ENCODE measurements around the gene ARL3.

Gene ARL3

GRCh38 chr10:102627291-102627735 lies 86.9 kb downstream of the ARL3 start:
- no peaks in the 10 kb centered on the region for H3K36me3 ChIP-seq (ENCODE audit: control insufficient read depth, insufficient read depth, low read length)
- no peak for DNase-seq (ENCODE audit: extremely low read depth, insufficient read length)
- H3K4me3 ChIP-seq (replicated peaks; ENCODE audit: low read depth, low read length): no peak overlapping the region
- no peaks in the 10 kb centered on the region for H3K27me3 ChIP-seq (replicated peaks; ENCODE audit: control insufficient read depth, insufficient read depth, low read length)
- TF ChIP-seq CTCF (IDR thresholded peaks at IDR 0.05; ENCODE audit: insufficient read depth, low read length, poor library complexity, severe bottlenecking): no peak

DNA sequence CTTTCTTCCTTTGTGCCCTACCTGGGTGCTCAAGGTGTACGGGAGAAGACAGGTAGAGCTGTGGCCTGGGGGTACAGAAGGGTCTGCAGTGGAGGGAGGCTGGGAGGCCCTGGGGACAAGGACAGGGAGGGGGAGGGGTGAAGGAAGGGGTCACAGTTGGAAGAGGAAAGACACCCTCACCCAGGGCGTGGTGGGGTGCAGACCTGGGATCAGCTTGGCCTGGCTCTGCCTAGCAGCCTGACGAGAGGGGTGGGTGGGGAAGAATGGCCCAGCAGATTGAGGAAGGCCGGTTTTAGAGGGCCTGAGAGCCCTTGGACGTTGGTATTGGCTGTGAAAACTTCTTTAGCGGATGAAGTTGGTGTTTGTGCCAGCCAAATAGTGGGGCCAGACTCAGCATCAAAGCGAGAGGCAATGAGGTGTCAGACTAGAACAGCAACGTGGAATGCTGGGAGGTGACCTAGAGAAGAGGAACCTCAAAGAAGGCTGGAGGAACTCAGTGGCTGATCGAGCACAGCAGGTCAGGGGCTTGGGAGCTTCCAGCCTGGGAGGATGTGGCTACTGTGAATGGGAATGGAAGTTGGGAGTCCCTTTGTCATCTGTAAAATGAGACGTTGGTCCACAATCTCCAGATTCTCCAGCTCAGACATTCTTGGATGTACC lies 88.0 kb downstream of the ARL3 start:
- no peak overlapping the region for H3K4me3 ChIP-seq (replicated peaks; ENCODE audit: low read depth, low read length)

DNA sequence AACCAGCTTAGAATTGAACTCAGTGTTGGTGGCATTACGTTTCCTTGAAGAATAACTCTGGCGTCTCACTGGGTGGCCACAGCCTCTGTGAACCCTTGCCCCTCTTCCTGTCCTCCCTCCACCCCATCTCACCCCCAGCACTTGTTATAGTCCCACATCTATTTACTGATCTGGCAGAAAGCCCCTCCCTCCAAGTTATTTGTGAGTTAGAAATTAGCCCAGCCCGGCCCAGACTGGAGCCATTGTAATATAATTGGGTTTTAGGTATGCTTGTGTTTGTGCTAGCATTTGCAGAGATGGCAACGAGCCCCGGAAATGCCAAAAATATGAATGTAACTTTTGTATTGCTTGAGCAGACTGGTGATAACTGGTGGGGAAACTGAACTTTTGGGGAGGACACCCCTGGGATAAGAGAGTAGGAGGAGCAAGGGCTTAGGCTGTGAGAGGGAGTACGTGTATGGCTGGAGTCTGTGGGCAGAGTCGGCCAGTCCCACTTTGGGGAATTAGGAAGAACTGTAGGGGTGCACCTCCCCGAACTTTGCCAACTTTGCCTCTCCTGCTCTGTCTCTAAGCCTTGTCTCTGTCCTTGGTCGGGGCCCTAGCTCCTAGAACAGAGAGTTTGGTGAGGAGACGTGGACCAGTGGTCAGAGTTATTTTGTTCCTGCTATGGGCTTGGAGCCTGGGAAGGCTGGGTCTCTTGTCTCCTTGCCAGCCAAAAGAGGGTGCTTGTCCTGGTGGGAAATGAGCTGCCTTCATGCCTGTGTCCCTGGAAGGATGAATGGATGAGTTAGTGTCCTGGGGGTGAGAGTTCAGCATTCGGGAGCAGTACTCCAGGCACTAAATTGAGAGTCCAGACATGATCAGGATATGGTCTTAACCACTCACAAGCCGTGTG lies 89.2 kb downstream of the ARL3 start:
- no peak for TF ChIP-seq CTCF (IDR thresholded peaks at IDR 0.05; ENCODE audit: insufficient read depth, low read length, poor library complexity, severe bottlenecking)
- no peaks in the 10 kb centered on the region for H3K36me3 ChIP-seq (ENCODE audit: control insufficient read depth, insufficient read depth, low read length)
- no peak for DNase-seq (ENCODE audit: extremely low read depth, insufficient read length)

More for the DNA sequence above, 88.0 kb downstream of the ARL3 start:
- DNase-seq (ENCODE audit: extremely low read depth, insufficient read length): no peak
- TF ChIP-seq CTCF (IDR thresholded peaks at IDR 0.05; ENCODE audit: insufficient read depth, low read length, poor library complexity, severe bottlenecking): no peak
- Histone ChIP-seq H3K27me3 (replicated peaks; ENCODE audit: control insufficient read depth, insufficient read depth, low read length) (no peaks in the 10 kb centered on the region), H3K36me3 (ENCODE audit: control insufficient read depth, insufficient read depth, low read length) (no peaks in the 10 kb centered on the region)

GRCh38 chr10:102624094-102624493 lies 90.1 kb downstream of the ARL3 start:
- no peak for TF ChIP-seq CTCF (IDR thresholded peaks at IDR 0.05; ENCODE audit: insufficient read depth, low read length, poor library complexity, severe bottlenecking)
- DNase-seq (ENCODE audit: extremely low read depth, insufficient read length): no peak

More for the DNA sequence above, 89.2 kb downstream of the ARL3 start:
- no peaks in the 10 kb centered on the region for H3K27me3 ChIP-seq (replicated peaks; ENCODE audit: control insufficient read depth, insufficient read depth, low read length)
- H3K4me3 ChIP-seq (replicated peaks; ENCODE audit: low read depth, low read length): no peak overlapping the region

More at GRCh38 chr10:102624094-102624493, 90.1 kb downstream of the ARL3 start:
- H3K27me3 ChIP-seq (replicated peaks; ENCODE audit: control insufficient read depth, insufficient read depth, low read length): no peaks in the 10 kb centered on the region
- no peak overlapping the region for H3K4me3 ChIP-seq (replicated peaks; ENCODE audit: low read depth, low read length)
- no peaks in the 10 kb centered on the region for H3K36me3 ChIP-seq (ENCODE audit: control insufficient read depth, insufficient read depth, low read length)

All from GM06990 (cell line).